HG02884 (cell line): ENCODE measurements around the gene RYR2.

Experiments used
- ATAC-seq: cut with Tn5 transposase; IDR thresholded peaks from one replicate; pipeline ENCODE4 v1.9.1; 2021; ENCODE audit warnings: mild to moderate bottlenecking, moderate library complexity; ENCODE audit not compliant: unreplicated experiment

Gene RYR2

DNA sequence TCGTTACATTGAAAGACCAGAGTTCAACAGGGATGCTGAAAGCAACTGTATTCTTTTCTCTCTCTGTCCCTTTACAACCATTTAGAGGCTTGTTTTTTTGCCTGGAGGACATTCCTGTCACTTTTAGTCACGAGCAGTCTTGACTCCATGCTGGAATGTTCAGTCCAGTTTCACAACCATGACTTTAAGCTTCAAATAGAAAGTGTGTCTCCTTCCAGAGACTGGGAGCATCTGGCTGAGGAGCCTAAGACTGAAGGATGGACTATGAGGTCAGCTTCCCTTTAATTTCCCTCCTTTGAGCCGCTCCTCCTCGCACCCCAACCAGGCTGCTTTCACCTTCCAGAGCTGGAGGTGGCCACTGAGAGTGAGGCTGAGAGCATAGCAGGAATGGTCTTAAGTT lies 10.5 kb upstream of the RYR2 start:
- no peak for ATAC-seq

DNA sequence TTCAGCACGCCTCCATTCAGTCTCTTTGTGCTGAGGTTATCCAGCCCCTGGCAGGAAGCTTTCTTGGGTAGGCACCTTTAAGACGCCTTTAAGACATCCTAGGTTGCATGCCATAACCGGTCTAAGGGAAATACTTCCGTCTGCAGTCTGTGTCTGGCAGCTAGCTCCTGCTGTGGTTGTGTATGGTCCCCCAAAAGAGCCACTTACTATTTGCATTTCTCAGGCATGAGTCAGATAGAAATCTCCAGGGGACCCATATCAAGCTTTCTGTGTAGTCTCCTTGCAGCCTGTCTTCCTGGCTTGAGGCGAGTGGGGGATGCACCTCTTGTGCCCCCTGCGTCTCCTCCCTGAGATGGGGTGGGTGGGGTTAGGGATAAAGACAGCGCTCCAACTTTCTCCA lies 10.0 kb upstream of the RYR2 start:
- ATAC-seq, result peak; percentile 95

DNA sequence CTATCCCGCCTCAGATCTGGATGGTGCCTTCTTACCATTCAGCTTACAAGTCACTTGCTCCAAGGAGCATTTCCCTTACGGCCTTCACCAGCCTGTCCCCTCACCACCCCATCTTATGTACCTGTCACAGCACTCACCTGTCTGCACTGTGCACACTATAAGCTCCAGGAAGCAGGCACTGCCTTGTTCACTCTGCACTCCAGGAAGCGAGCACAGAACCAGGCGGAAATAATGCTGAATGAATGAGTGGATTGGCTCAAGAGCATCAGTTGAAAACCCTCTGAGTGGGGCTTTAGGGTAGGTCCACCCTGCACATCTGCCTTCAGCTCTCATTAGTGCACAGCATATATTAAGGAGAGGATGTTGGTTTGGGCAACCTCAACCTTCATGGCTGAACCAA lies 8.9 kb upstream of the RYR2 start:
- ATAC-seq, result no peak

DNA sequence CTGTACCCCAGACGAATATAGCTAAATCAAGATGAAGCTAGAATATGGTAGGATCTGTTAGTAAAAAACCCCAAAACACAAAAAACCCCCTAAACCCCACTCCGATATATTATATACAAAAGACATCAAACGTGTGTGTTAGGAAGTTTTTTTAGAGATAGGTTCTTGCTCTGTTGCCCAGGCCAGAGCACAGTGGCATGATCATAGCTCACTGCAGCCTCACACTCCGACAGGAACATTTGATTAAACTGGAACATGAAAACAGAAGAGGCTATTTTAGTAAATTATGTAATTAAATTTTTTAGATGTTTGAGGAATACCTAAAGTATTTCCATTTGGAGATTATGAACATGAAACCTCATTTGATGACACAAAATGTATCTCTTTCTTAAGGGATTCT lies 8.2 kb upstream of the RYR2 start:
- no peak for ATAC-seq

DNA sequence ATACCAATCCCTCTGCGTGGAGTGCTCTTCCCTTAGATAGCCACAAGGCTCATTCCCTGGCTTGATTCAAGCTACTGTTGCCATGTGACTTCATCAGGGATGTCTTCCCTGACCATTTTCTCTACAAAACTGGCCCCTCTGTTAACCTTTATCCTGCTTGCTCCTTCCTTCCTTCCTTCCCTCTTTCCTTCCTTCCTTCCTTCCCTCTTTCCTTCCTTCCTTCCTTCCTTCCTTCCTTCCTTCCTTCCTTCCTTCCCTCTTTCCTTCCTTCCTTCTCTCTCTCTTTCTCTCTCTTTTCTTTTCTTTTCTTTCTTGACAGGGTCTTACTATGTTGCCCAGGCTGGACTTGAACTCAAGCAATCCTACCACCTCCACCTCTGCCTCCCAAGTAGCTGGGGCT lies 6.2 kb upstream of the RYR2 start:
- ATAC-seq, result no peak

DNA sequence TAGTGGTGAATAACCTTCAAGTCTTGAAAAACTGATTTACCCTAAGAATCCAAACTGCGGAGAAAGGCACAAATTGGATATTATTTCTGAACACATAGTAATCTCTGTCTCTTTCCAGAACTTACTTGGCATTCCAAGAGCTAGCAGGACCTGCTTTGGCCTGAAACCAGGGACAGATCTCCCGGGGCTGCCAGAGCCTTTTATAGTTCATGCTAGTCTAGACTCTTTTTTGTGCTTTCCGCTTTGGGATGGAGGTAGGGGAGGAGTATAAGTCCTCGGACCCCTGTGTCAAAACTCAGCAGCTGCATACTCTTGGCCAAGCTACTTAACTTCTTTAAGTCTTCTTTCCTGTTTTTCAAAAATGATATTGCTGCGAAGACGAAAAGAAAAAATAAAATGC lies 3.8 kb upstream of the RYR2 start:
- no peak for ATAC-seq

DNA sequence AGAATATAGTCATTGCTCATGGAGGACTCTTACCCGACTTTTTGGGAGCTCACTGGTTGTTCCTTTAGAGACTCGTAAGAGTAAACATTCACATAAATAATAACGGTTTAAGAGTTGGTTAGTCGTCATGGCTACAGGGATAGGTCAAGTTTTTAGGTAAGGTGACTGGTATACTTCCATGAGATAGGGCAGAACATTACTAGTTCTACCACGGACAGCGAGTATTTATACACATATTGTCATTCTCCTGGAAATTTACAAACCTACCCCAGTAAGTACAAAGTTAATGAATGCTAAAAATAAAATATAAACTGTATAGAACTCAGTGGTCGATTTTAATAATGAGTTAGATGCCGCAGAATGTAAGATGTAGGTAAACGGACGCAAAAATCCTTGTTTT lies 1.2 kb upstream of the RYR2 start:
- ATAC-seq, result no peak

DNA sequence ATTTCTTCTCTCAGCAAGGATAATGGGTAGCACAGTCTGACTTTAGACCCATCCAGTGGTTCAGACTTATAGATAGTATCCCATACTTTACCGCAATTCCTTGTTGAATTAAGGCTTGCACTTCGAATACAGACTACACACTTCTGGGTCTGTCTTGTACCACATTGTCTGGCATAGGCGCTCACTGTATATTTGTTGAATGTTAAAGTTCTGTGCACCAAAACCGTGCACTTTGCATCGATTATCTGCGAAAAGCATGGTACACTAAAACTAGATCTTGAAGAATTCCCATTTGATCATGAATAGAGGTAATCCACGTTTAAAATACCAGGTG lies 556 bp upstream of the RYR2 start:
- ATAC-seq, result no peak

DNA sequence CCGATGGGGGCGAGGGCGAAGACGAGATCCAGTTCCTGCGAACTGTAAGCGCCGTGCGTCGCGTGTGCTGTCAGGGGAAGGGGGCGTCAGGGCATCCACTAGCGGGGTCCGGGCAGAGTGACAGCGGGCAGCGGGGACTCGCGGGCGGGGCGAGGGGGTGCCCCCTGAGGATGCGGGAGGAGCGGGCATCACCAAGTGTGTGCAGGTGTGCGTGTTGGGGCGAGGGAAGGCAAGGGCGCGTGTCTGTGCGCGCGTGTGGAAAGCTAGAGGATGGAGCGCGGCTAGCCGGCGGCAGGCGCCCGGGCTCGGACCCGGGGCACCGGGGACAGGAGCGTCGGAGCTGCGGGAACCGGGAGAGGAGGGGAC lies 525 bp downstream of the RYR2 start:
- no peak for ATAC-seq

DNA sequence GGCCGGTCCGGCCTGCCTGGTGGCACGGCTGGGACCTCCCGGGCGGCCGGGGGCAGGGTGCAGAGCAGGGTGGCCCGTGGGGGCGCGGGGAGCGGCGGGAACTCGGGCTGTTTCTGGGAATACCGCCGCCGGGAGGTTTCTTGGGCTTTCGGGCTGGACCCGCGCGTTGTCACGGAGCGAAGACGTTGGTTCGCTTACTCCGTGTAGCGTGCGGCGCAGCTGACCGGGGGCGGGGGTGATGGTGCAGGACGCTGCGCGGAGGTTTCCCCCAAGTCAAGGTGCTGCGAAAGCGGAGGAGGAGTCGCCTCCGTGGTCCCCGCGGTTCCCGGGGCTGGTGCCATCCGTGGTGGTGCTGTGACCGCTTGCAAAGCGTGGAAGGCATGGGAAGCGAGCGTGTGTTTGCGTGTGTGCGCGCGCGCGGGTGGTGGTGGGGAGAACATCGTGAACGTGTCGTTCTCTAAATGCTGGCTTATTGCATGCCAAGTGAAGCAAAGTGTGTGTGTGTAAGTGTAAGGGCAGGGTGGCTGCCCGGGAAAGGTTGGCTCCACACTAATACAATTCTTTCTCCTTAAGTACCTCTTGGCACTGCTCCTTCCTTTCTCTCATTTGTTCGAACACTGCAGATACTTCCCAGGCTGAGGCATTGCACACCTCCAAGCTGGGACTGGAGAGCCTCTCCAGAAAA lies 1.1 kb downstream of the RYR2 start:
- no peak for ATAC-seq

DNA sequence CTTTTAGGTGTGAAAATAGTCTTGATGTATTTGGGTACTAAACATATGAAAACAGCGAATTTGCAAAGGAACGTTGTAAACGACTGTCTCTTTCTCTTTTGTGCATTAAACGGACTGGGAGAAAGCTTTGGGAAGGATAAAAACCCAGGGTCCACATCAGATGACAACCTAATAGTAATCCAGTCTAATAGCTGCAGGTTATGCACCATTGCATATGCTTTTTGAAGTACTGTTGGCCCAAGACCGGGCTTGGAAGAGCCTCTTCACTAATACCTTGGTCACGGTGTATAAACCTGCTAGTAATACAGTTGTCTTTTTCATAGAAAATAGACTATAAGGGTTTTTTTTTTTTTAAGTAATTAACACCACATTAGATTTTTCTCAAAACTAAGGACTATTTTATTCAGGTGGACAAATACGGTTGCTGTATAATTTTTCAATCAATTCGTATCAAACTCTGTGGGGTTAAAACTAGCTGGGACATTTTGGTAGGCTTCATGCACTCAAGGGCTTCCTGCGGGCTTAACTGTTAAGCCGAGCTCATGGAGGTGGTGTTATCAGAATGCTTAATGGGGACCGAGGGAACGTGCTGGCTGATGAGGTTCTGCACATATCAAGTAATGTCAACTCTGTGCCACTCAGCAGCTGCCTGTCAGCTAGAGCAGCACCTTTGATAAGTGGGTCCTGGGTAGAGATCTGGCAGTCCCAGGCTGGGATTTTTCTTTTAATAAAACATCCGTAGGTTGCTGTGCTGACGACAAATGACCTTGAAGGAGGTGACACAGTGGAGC lies 2.1 kb downstream of the RYR2 start:
- ATAC-seq, result no peak

DNA sequence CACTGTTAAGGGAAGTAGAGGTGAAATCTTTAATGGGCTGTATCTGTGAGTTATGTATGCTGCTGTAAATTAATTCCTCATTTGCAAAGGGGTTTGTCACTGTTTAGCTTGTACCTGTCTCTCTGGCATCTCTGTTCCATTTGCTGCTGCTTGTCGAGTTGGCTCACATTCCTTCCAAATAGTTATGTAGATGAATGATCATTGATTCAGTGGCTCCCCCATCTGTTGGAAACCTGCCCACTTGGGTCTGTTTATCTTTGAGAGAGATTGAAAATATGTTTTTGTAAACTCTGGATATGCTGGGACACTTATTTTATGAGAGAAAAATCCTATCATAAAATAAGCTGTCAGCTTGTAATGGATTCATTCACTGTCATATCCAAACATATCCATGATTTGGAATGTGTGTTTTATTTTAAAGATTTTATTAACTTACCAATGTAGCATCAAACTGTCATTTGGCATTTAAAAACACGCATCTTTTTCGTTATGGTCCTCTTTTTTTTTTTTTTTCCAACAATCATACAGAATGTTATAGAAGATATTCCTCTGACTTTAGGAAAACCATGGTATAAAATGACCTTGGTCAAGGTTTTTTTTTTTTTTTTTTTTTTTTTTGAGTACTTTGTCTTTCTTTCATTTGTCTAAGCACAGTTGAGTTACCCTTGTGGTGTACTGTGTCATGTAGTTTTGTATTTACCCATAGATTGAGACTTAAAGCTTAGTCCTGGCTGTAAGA lies 3.5 kb downstream of the RYR2 start:
- ATAC-seq, result no peak

DNA sequence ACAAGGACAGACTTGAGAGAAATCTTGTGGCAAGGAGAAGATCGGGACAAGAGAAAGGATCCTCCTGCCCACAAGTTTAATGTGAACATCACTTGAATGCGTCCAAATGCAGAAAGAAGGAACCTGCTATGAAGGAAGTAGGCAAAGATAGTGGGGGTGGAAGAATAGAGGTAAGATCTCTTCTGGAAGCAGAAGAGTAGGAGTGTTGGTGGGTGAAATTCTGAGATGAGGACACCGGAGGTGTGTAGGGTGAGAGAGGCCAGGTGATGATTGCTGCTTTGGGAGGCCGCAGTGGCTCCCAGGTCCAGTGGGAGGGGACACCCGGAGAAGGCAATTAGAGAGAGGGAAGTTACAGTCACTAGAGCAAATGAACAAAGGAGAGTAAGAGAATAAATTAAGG lies 6.8 kb downstream of the RYR2 start:
- no peak for ATAC-seq

DNA sequence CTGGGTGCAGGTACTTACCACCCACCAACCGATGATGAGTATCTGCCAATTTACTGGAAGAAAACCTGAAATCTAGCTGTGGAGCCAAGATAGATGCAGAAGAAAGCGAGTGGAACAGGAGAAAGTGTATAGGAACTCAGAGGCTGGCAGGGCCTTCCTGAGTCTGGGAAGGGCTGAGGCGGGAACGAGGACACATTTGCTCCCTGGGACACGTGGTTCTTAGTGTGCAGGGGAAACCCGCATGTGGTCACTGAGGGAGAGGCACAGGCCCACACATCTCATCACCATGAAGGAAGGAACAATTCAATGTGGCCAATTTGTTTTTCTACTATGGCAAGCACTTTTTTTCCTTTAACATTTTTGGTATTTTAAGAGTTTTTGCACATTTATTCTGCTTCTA lies 8.2 kb downstream of the RYR2 start:
- ATAC-seq, result no peak

DNA sequence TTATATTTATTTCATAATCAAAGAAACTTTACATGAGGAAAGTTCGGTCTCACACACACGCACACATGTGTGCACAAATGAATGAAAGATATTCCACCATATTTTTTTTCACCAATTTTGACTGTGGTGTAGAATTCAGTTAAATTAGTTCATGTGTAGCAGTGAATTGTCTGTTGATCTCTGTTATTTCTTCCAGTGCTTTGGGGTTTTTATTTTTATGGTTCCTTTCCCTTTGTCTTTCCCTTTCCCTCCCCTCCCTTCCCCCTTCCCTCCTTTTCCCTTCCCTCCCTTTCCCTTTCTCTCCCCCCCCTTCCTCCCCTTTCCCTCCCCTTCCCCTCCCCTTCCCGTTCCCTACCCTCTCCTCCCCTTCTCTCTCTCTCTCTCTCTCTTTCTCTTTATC lies 8.9 kb downstream of the RYR2 start:
- no peak for ATAC-seq

DNA sequence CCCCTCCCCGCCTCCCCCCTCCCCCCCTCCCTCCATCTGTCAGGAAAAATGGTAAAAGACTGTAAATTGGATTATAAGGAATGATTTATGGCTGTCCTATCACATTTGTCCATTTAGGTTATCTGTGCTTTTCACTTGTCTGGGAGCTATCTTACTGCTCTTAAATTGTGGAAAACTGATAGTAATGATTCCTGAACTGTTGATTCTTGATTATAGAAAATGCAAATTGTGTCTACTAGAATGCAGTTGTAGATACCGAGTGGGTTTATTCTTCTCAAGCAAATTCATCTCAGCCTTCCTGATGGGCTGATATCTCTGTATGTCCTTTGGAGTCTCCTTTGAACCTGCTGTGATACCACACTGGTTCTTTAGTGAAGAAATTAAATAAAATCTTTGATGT lies 12.3 kb downstream of the RYR2 start:
- ATAC-seq, result no peak

DNA sequence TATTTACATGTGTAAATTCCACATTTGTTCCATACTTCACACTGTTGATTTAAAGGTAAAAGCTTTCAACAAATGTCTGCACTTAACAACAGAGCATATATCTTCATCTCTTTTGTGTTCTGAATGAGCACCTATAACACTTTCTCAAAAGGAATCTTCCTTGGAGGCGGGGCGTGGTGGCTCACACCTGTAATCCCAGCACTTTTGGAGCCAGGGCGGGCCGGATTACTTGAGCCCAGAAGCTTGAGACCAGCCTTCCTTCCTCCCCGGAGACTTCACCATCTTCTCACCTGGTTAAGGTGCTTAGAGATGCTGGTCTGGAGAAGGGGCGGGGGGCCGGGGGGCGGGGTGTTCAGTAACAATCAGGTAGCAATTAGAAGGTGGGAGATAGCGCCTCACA lies 16.5 kb downstream of the RYR2 start:
- ATAC-seq, result no peak

DNA sequence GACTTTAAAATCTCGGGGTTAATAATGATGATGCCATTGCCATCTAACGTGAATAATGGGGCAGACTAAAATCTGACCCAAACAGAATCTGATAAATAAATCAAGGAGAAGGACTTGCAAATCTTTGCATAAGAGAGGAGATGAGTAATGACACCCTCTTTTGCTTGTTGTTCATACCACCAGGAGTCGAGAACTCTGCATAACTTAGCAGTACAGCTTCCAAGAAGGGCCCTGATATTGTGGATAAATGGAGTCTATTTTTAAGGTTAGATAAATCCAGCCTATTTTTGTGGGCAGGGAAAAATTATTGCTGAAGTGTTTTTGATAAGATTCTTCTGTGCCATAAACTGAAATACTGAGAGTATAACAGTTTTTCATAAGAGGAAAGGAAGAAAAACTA lies 17.3 kb downstream of the RYR2 start:
- ATAC-seq, result no peak

DNA sequence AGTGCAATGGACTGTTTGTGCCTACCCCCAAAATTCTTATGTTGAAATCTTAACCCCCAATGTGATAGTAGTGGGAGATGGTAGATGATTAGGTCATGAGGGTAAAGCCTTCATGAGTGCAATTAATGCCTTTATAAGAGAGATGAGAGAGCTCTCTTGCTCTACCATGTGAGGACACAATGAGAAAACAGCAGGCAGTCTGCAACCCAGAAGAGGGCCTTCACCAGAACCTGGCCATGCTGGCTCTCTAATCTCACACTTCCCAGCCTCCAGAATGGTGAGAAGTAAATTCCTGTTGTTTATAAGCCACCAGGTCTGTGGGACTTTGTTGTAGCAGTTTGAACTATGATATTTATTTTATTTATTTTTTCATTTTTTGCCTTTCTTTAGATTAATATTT lies 21.0 kb downstream of the RYR2 start:
- no peak for ATAC-seq

DNA sequence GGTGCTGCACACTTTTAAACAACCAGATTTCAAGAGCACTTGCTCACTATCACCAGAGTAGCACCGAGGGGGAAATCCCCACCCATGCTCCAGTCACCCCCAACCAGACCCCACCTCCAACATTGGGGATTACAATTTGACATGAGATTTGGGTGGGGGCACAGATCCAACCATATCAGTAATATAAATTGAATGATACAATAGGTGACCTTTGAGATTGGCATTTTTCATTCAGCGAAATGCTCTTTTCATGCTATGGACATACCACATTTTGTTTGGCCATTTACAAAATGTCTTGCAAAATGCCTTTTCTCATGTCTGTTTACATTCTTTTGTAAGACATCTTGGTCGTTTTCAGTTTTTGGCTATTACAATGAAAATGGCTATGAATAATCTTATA lies 23.9 kb downstream of the RYR2 start:
- ATAC-seq, result no peak

DNA sequence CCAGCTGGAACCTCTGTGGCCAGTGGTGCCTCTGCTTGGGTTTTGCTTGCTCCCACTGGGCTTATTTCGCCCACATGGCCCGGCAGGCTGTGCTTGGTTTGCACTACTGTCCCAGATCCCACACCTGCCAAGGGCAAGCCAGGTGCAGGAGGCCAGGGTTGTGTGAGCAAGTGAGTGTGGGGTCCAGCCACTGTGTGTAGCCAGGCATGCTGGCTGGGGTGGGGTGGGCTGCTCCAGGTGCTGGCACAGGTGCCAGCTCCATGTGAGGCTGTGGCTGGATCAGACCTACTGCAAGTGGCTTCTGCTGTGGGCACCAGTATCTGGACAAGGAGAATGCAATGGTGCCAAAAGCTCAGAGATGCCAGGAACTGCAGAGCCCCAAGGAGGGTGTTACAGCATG lies 28.5 kb downstream of the RYR2 start:
- no peak for ATAC-seq

DNA sequence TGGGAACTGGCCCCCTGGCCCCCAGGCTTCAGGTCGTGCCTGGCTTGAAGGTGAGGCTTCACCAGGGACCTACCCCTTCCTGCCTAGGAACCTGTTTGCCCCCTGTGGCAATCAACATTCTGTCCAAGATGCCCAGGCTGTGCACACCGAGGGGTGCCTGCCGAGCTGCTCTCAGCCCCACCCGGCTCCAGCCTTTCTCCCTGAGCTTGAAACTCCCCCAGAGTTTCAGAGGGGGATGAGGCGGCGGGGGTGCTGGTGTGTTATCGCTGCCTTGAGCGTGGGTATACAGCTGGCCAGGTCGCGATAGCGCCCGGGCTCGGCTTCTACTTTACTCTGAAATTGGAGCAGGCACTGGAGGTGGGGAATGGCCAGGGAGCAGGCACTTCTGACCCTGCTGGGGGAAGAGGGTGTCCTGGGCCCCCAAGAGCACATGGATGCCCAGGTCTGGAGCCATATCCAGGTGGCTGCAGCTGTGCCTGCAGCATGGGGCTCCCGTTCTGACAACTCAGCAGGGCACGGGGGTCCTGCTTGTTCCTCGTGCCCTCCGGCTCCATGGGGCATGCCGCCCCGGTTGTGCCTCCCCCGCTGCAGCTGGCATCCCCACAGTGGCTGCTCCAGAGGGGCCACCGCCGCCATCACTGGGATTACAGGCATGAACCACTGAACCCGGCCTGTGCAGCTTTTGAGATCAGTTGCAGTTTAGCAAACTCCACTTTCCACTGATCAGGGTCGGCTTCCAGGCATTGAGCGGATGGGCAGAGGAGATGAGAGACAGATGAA lies 29.8 kb downstream of the RYR2 start:
- ATAC-seq, result no peak
